ENCODE results near the gene LSM10. TPM values are rescaled to one million over a fixed set of nuclear protein-coding genes. Genes with fewer than 3 reads are reported as not detected.
A peak's percentile ranks its signal among the peaks of the same experiment; 100 is the strongest.

Gene LSM10
- total RNA-seq, 3 donors from 2014 or later (not counting 1 experiment from before 2014, with no cell fraction given), result 25.2 to 30.4 (median 26.6) TPM

- H3K9me3 Mint-ChIP-seq, result no peaks in the 10 kb centered on the region
- H3K27ac Mint-ChIP-seq, result peak overlapping the region; percentile 98 to 99
- H3K4me1 ChIP-seq (ENCODE audit: control insufficient read depth, insufficient read depth, low read length), result peaks cover 59% of the 10 kb centered on the region
- H3K4me1 Mint-ChIP-seq, result peaks cover 39 to 54% of the 10 kb centered on the region in 2 donors
- H3K36me3 ChIP-seq (ENCODE audit: control insufficient read depth, insufficient read depth, low read length), result peaks cover 12% of the 10 kb centered on the region
- H3K27me3 ChIP-seq (ENCODE audit: control insufficient read depth, insufficient read depth, low read length), result no peaks in the 10 kb centered on the region
- H3K27ac ChIP-seq (ENCODE audit: low read length), result peak overlapping the region; percentile 96
- H3K36me3 Mint-ChIP-seq, result no peaks in the 10 kb centered on the region
- peak overlapping the region; percentile 59 for H3K4me3 ChIP-seq (ENCODE audit: low read length)
- 8% methylated on average over 14 of the region's 14 CpGs for WGBS (ENCODE audit: insufficient coverage)
- intact Hi-C loops (cut with micrococcal nuclease), result loop anchor here (1.0 to 5.0 kb wide), 3 partner anchors 11 to 164 kb away; partner anchors contain the start of genes LSM10 and THRAP3
- peak overlapping the region; percentile 89 for H3K4me3 Mint-ChIP-seq
- peak; percentile 78 to 90 for DNase-seq
- H3K27me3 Mint-ChIP-seq (ENCODE audit: low read depth in 2 of 2), result no peaks in the 10 kb centered on the region
- peak; percentile 53 to 76 (median 62) for ATAC-seq
- no peaks in the 10 kb centered on the region for H3K9me3 ChIP-seq (ENCODE audit: control insufficient read depth, insufficient read depth, low read length)
- TF ChIP-seq CTCF (IDR thresholded peaks at IDR 0.05), result no peak
Measured at GRCh38 chr1:36386265-36387140, 11.2 kb downstream of the LSM10 start.

GRCh38 chr1:36385410-36386264 is 12.1 kb downstream of the LSM10 start, which contains the start of gene STK40:
TSS of gene STK40 (minus strand) at chr1:36385924. CDS start at chr1:36361332, 24,592 bp downstream.
- H3K27me3 ChIP-seq (ENCODE audit: control insufficient read depth, insufficient read depth, low read length), result no peaks in the 10 kb centered on the region
- peak within 1 kb of the TSS; percentile 59 for H3K4me3 ChIP-seq (ENCODE audit: low read length)
- Mint-ChIP-seq H3K27ac (peak within 1 kb of the TSS; percentile 98 to 99), H3K9me3 (no peaks in the 10 kb centered on the region), H3K4me1 (peaks cover 48 to 62% of the 10 kb centered on the region in 2 donors), H3K27me3 (ENCODE audit: low read depth in 2 of 2) (no peaks in the 10 kb centered on the region), H3K4me3 (peak within 1 kb of the TSS; percentile 89), H3K36me3 (no peaks in the 10 kb centered on the region)
- peak; percentile 80 to 96 (median 87) for ATAC-seq
- H3K36me3 ChIP-seq (ENCODE audit: control insufficient read depth, insufficient read depth, low read length), result peaks cover 4% of the 10 kb centered on the region
- peak within 1 kb of the TSS; percentile 96 for H3K27ac ChIP-seq (ENCODE audit: low read length)
- intact Hi-C loops (cut with micrococcal nuclease), result loop anchor here (1.0 to 5.0 kb wide), 3 partner anchors 12 to 163 kb away; partner anchors contain the start of genes LSM10 and THRAP3
- peak; percentile 91 to 99 for DNase-seq
- H3K4me1 ChIP-seq (ENCODE audit: control insufficient read depth, insufficient read depth, low read length), result peaks cover 54% of the 10 kb centered on the region
- 0% methylated on average over 82 of the region's 82 CpGs for WGBS (ENCODE audit: insufficient coverage)
- H3K9me3 ChIP-seq (ENCODE audit: control insufficient read depth, insufficient read depth, low read length), result no peaks in the 10 kb centered on the region
- TF ChIP-seq CTCF (IDR thresholded peaks at IDR 0.05), result no peak

GRCh38 chr1:36384542-36385409 is 12.9 kb downstream of the LSM10 start:
- Histone ChIP-seq H3K36me3 (ENCODE audit: control insufficient read depth, insufficient read depth, low read length) (no peaks in the 10 kb centered on the region), H3K4me3 (ENCODE audit: low read length) (peak overlapping the region; percentile 55), H3K9me3 (ENCODE audit: control insufficient read depth, insufficient read depth, low read length) (no peaks in the 10 kb centered on the region), H3K27me3 (ENCODE audit: control insufficient read depth, insufficient read depth, low read length) (no peaks in the 10 kb centered on the region), H3K27ac (ENCODE audit: low read length) (peak overlapping the region; percentile 66), H3K4me1 (ENCODE audit: control insufficient read depth, insufficient read depth, low read length) (peaks cover 49% of the 10 kb centered on the region)
- no peaks in the 10 kb centered on the region for H3K36me3 Mint-ChIP-seq
- no peak for ATAC-seq
- no peaks in the 10 kb centered on the region for H3K9me3 Mint-ChIP-seq
- under 1% methylated on average over 25 of the region's 25 CpGs for WGBS (ENCODE audit: insufficient coverage)
- no peak for TF ChIP-seq CTCF (IDR thresholded peaks at IDR 0.05)
- peak overlapping the region; percentile 89 for H3K4me3 Mint-ChIP-seq
- peaks cover 57 to 70% of the 10 kb centered on the region in 2 donors for H3K4me1 Mint-ChIP-seq
- peak; percentile 37 to 66 for DNase-seq
- H3K27me3 Mint-ChIP-seq (ENCODE audit: low read depth in 2 of 2), result no peaks in the 10 kb centered on the region
- peak overlapping the region; percentile 98 to 99 for H3K27ac Mint-ChIP-seq
- intact Hi-C loops (cut with micrococcal nuclease), result loop anchor here (5.0 kb wide), 1 partner anchor 162 kb away; the partner anchor contains the start of gene THRAP3
